GM18517 (cell line): ENCODE measurements around the gene LMO4.
A peak's percentile ranks its signal among the peaks of the same experiment; 100 is the strongest.

Experiments used
- ATAC-seq: cut with Tn5 transposase; IDR thresholded peaks from one replicate; pipeline ENCODE4 v1.9.1; 2021; ENCODE audit warnings: mild to moderate bottlenecking, moderate library complexity; ENCODE audit not compliant: unreplicated experiment

Gene LMO4

GRCh38 chr1:87327376-87328271, 1.1 kb upstream of the LMO4 start:
- no peak for ATAC-seq

DNA sequence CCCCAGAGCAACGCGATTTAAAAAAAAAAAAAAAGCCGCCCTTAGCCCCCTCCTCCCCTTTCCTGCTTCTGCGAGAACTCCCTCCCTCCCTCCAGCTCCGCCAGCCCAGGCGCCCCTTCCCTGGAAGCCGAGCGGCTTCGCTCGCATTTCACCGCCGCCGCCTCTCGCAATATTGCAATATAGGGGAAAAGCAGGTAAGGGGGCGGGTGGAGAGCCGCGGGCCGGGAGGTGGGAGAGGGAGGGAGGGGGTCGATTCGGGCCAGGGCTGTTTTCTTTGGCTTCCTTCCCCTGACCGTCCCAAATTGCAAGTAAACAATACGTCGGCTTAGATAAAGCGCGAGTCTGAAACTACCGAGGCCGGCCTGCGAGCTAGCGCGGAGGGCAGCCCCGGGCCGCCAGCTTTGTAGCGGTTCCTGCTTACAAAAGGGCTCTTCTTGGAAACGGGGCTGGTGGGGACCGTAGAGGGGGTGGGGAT, 408 bp downstream of the LMO4 start:
- no peak for ATAC-seq

DNA sequence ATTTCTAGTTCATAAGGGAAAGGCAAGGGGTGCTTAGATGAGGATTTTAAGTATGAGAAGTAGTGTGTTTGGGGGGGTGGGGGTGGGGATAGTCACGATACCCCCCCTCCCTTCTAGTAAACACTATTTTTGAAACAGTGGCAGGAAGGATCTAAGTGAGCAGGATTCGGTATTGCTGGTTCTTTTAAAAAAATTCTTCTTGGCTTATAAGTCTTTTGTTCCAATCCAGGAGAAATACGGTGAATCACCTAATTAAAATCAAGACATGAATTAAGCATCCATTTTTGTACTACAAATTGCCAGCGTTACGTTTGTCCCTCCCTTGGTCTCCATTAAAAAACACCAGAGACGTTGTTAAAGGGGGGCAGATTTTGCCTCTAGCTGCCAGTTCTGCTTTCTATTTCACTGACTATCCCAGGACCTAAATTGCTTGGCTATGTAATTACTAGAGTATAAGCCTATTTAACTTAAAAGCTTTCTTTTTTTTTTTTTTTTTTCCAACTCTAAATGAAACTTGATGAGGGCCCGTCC, 911 bp downstream of the LMO4 start:
- no peak for ATAC-seq

- no peak for ATAC-seq
Observed at GRCh38 chr1:87330057-87330884, 1.6 kb downstream of the LMO4 start.

DNA sequence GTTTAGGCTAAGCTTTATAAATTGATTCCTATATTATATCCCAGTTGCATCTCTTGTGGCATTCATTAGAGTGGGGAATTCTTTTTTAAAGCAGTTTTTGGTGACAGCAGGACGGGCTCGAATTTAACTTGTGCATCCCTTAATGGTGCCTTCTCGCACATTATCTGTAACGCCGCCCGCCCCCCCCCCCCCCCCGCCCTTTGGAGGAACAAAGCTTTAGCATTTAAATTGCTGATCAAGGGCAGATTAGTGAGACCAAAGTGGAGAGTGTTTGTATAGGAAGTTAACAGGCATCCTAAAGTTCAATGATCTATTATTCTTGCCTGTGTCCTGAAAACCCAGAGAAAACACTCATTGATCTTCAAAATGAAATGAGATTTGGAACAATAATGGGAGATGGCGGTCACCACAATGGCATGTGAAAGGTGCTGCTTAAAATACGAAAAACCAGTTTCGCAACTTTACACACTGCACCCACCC, 2.2 kb downstream of the LMO4 start:
- no peak for ATAC-seq

DNA sequence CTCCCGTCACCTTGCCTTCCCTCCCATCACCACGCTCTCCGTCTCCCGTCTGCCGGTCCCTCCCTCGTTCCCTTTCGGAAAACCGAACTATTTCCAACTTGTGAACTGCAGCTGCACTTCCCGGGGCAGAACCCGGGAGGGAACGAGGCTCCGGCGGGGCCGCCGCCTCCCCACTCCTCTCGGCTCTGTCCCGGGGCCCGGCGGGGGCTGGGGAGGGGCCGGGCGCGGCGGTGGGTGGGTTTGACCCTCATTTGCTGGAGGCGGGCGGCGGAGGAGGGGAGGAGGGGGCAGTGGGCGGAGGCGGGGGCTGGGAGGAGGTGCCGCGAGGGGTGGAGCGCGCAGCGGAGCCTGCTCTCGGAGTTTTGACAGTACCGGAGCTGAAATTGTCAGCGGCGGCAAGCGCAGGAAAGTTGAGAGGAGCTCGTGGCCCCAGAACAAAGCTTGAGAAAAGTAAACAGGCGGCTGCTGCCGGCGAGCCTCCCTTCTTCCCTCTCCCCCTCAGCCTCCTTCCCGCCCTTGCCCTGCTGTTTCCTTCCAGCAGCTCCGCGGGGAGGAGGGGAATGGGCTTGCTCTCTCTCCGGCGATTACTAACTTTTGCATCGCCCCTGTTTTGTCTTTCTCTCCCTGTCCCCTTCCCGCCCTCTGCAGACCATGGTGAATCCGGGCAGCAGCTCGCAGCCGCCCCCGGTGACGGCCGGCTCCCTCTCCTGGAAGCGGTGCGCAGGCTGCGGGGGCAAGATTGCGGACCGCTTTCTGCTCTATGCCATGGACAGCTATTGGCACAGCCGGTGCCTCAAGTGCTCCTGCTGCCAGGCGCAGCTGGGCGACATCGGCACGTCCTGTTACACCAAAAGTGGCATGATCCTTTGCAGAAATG, 2.9 kb downstream of the LMO4 start:
- ATAC-seq: peak; percentile 17

DNA sequence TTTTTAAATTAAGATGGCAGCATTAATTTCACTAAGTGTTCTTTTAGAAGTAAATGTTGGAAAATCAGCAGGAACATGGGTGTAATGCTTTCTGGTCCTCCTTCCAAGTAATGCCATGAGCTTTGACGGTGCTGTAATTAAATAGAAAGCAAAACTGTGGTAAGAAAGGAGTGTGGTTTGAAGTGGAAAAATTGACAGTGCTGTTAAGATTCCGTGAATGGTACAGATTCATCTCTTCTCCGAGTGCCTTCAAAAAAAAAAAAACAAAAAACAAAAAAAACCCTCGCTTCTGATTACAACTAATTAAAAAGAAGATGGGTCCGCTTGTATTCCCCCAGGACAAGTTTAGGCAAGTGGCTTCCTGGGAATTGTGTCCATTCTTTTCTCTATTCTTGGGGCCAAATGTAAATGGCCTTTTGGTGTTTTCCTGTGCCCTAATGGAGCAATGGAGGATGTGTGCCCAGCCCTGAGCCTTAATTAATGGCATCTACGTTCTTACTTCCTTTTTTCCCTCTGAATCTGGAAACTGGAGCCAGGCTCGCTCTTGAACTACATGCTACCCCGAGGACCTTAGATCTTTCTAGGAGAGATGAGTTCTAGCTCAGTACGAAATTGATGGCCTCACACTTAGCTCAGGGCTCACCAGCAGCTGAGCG, 5.1 kb downstream of the LMO4 start:
- ATAC-seq: peak; percentile 30

DNA sequence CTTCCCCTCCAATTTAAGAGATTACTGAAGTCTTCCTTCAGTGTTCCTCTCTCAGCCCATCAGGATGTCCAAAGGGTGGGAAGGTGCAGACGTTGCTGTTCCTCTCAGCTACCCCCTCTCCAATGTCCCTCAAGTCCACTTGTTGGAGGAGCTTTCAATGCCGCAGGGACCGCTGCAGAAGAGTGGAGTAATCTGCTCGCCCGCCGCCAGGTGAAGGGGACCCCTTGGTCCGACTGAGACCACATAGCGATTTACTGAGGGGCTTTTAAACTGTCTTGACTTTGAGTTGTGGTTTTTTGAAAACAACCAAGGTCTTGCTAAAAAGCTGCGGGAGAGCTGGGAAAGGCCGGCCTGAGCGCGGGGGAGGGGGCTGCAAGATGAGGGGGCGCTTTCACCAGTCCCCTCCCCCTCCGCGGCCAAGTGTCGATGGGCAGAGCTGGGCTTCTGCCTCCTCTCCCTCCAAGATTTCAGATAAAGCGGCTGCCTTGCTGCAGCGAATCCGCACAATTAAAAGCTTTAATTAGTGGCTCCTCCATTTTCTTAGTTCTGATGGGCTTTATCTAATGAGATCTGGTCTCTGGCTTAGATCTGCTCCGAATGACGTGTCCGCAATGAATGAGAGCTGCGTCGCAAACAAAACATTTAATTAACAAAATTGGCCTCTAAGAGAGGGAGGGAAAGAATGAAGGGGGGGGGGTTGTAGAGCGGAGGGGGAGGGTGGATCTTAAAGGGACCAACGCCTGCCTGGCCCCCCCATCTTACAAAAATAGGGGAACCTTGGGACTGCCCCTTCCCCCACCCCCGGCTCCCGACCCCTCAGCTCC, 5.9 kb downstream of the LMO4 start:
- no peak for ATAC-seq

- ATAC-seq: peak; percentile 33
Observed at GRCh38 chr1:87335175-87335884, 6.7 kb downstream of the LMO4 start.

- no peak for ATAC-seq
Observed at GRCh38 chr1:87336623-87337067, 8.0 kb downstream of the LMO4 start.

GRCh38 chr1:87337606-87338005, 8.9 kb downstream of the LMO4 start:
- no peak for ATAC-seq

GRCh38 chr1:87338566-87338965, 9.9 kb downstream of the LMO4 start:
- ATAC-seq: no peak

DNA sequence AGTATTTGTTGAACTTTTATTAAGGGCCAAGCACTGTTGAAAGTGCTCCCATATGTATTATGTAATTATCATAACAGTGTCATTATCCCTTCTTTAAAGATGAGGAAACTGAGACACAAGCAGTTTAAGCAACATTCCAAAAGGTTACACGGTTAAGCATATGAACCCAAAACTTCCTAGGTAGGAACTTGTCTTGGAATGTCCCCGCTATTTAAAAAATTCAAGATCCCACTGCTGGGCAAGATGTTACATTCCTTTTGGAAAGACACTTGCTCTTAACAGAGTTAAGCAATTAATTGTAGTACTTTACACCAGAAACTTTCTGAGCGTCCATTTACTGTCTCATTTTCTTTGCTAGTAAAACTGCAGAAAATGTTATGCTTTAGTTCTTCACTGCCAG, 15.6 kb downstream of the LMO4 start:
- ATAC-seq: no peak

DNA sequence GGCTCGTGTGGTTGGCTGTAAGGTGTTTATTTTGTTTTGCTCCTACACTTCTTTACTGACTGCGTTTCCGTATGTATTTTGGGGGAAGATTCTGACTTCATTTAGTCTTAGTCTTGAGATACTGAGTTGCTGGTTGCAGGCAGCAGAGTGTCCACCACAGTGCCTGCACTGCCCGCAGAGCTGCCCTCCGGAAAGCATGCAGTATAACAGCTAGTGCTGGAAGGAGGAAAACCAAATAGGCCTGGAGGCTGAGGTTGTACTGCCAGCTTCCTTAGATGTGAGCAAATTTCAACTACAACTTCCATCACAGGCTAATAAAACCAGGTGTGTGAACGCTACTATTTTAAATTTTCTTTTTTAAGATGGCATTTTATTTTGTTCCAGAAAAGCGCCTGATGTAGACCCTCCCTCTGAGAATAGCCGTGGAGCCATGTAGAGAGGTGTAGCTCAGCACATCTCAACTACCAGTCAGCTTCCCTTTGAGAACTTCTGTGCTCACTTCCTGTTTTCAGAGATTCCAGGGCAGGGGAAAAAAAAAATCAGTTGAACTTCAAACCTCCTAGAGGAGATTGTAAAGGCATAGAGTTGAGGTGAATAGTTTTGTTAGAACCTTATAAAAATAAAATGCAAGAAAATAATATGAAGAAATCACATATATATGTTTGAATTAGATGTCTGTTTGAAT, 17.6 kb downstream of the LMO4 start:
- ATAC-seq: no peak

GRCh38 chr1:87348341-87349019, 19.8 kb downstream of the LMO4 start:
- ATAC-seq: no peak

- no peak for ATAC-seq
Observed at GRCh38 chr1:87349036-87349435, 20.4 kb downstream of the LMO4 start.

GRCh38 chr1:87355894-87356293, 27.2 kb downstream of the LMO4 start:
- no peak for ATAC-seq
